GM12874 (cell line): ENCODE measurements around the gene ROR1.

Experiments
- CTCF ChIP-seq: IDR thresholded peaks from 2 replicates; pipeline ENCODE4 v1.5.1; 2011; ENCODE audit warnings: low read depth, mild to moderate bottlenecking, control low read depth, low read length, moderate library complexity; ENCODE audit not compliant: insufficient read depth

ROR1 gene

GRCh38 chr1:63870152-63870551, 96.3 kb downstream of the ROR1 start:
- TF ChIP-seq CTCF: no peak

- no peak for TF ChIP-seq CTCF
Measured at GRCh38 chr1:63871463-63871862, 97.6 kb downstream of the ROR1 start.

GRCh38 chr1:63873751-63874150, 99.9 kb downstream of the ROR1 start:
- TF ChIP-seq CTCF: no peak

DNA sequence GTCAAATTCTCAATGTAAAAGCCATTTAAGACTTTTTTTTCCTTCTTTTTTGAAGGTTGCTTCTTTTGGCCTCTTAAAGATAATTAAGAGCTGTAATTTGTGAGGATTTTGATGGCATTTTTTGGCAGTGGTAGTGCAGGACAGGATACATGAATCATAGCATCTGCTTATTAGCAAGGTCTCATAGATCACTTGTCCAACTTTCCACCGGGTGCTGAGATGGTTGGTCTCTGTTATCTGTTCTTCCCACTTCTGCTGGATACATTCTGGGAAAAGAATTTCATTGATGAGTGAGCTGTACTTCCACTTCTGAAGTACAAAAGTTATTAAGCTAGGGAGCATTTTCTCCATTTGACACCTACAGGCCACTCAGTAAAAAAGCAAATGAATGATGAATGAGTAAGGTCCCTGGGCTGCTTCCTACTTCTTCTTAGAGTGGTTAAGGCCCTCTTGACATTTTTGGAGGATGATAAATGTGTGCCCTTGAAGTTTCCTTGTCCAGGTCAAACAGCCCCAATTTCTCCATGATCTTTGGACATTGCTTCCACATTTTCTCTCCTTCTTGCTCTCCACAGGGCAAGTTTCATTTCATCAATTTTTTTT, 100.6 kb downstream of the ROR1 start:
- no peak for TF ChIP-seq CTCF

GRCh38 chr1:63875636-63876035, 101.8 kb downstream of the ROR1 start:
- no peak for TF ChIP-seq CTCF

- TF ChIP-seq CTCF: no peak
Measured at GRCh38 chr1:63877021-63877767, 103.4 kb downstream of the ROR1 start.

DNA sequence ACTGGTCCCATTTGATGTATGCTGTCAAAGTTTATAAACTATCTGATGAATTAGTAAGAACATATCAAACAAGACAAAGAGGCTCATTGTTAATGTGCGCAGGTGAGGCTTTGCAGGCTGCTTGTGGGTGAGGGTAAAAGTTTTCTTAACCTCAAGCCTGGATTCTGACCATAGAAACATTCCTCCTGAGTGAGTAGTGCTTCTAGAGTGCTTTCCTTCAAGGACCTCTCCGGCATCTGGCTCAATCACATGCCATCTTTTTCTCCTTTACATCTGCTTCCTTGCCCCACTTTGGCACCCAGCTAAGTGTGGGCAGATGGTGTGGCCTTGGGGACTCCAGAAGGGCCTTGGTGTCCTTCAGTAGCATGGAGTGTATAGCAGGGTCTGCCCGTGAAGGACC, 104.0 kb downstream of the ROR1 start:
- no peak for TF ChIP-seq CTCF
